Measurements from ENCODE around the gene UNCX. TPM values are rescaled to one million over a fixed set of nuclear protein-coding genes. Genes with fewer than 3 reads are reported as not detected.

UNCX gene
- total and polyA plus RNA-seq, 2 of the 4 experiments (the other 2 are of a cell fraction) = not detected

GRCh38 chr7:1240517-1241257 lies 8.0 kb downstream of the UNCX start:
- no peak overlapping the region for H2AFZ ChIP-seq (replicated peaks; ENCODE audit: low read length, poor library complexity)
- no peak overlapping the region for H3K4me2 ChIP-seq (ENCODE audit: low read depth, low read length)
- H2AK5ac ChIP-seq (ENCODE audit: low read depth, low read length) = no peak overlapping the region
- ATAC-seq (ENCODE audit: low read depth) = no peak
- DNase-seq = no peak
- H3K9me1 ChIP-seq (ENCODE audit: insufficient read depth, low read length) = no peaks in the 10 kb centered on the region
- H4K91ac ChIP-seq (ENCODE audit: insufficient read depth, low read depth, low read length) = no peak overlapping the region
- H2AK9ac ChIP-seq (replicated peaks; ENCODE audit: low read depth, low read length, poor library complexity) = no peak overlapping the region
- TF ChIP-seq USF2 (IDR thresholded peaks at IDR 0.05; ENCODE audit: low read depth, low read length) = no peak
- TF ChIP-seq ELK1 (IDR thresholded peaks at IDR 0.05; ENCODE audit: borderline replicate concordance, low read depth, low read length) = no peak
- TF ChIP-seq SMC3 (IDR thresholded peaks at IDR 0.05; ENCODE audit: low read depth, low read length) = no peak
- no peak for TF ChIP-seq MAFK (IDR thresholded peaks at IDR 0.05; ENCODE audit: low read depth, low read length)
- TF ChIP-seq CTCF (conservative IDR thresholded peaks at IDR 0.05; ENCODE audit: low read depth, low read length) = no peak
- TF ChIP-seq CEBPB (IDR thresholded peaks at IDR 0.05; ENCODE audit: low read depth, low read length) = no peak
- no peak for TF ChIP-seq RCOR1 (IDR thresholded peaks at IDR 0.05; ENCODE audit: insufficient replicate concordance, low read length)
- TF ChIP-seq POLR2A (IDR thresholded peaks at IDR 0.05; ENCODE audit: low read depth, low read length) = no peak
- no peak for TF ChIP-seq RFX5 (IDR thresholded peaks at IDR 0.05; ENCODE audit: low read depth, low read length)
- TF ChIP-seq MXI1 (IDR thresholded peaks at IDR 0.05; ENCODE audit: borderline replicate concordance, low read depth, low read length) = no peak
- TF ChIP-seq BHLHE40 (IDR thresholded peaks at IDR 0.05; ENCODE audit: low read depth, low read length) = no peak
- no peak for TF ChIP-seq MAZ (IDR thresholded peaks at IDR 0.05; ENCODE audit: borderline replicate concordance, low read depth, low read length)
- TF ChIP-seq FOS (IDR thresholded peaks at IDR 0.05; ENCODE audit: low read depth, low read length) = no peak
- TF ChIP-seq NFE2L2 (IDR thresholded peaks at IDR 0.05; ENCODE audit: low read depth, low read length) = no peak
- no peak for TF ChIP-seq CHD1 (IDR thresholded peaks at IDR 0.05; ENCODE audit: low read depth, low read length)
- no peak for TF ChIP-seq RAD21 (IDR thresholded peaks at IDR 0.05; ENCODE audit: low read length)
- no peak overlapping the region for H3K23ac ChIP-seq (ENCODE audit: low read depth, low read length)
- no peak overlapping the region for H4K5ac ChIP-seq (ENCODE audit: low read depth, low read length)
- H3K79me1 ChIP-seq (ENCODE audit: low read depth in 1 of 2, low read length in 2 of 2) = no peaks in the 10 kb centered on the region
- H2BK20ac ChIP-seq (ENCODE audit: low read depth, low read length) = no peak overlapping the region
- ChIA-PET POLR2A (ENCODE audit: unreplicated experiment) (no interaction called here), CTCF (no interaction called here)
- whole genome bisulfite sequencing, 2 experiments (ENCODE audit: extremely low coverage in 2 of 2, insufficient read length in 1 of 2) = 0% methylated on average over 5 of the region's 40 CpGs; no CpG with 5 or more reads in 1 of the 2 experiments
- dilution Hi-C loops (cut with HindIII; ENCODE audit: low sequenced_read_pairs, unreplicated experiment) = no loop called here
- peaks cover 25% of the 10 kb centered on the region for H3K9me3 ChIP-seq (ENCODE audit: control insufficient read depth, insufficient read depth, low read length)
- intact Hi-C loops (cut with micrococcal nuclease) = no loop called here
- no peaks in the 10 kb centered on the region for H3K36me3 ChIP-seq (ENCODE audit: control insufficient read depth, insufficient read depth, low read length)
- H3K4me3 ChIP-seq (ENCODE audit: insufficient read depth, low read depth, low read length) = no peak overlapping the region
- in situ Hi-C loops (cut with MboI; ENCODE audit: low sequenced_read_pairs) = no loop called here
- no peaks in the 10 kb centered on the region for H3K4me1 ChIP-seq (ENCODE audit: control insufficient read depth, insufficient read depth, low read length)
- no TSS peak for BruUV-seq (replicated peaks)
- no peak overlapping the region for H2BK5ac ChIP-seq (ENCODE audit: low read depth, low read length, poor library complexity, severe bottlenecking)
- H3K14ac ChIP-seq (replicated peaks; ENCODE audit: low read depth, low read length) = no peak overlapping the region
- H2BK15ac ChIP-seq (ENCODE audit: low read depth, low read length) = no peak overlapping the region
- peaks cover 92% of the 10 kb centered on the region for H3K27me3 ChIP-seq (ENCODE audit: control insufficient read depth, insufficient read depth, low read length)
- no peak overlapping the region for H3K56ac ChIP-seq (ENCODE audit: extremely low read depth, insufficient read depth, low read length)
- no peak overlapping the region for H2BK120ac ChIP-seq (ENCODE audit: low read depth, low read length)
- no peak overlapping the region for H4K8ac ChIP-seq (ENCODE audit: low read depth in 2 of 2, low read length in 2 of 2)
- H3K18ac ChIP-seq (ENCODE audit: low read depth, low read length) = no peak overlapping the region
- H3K4ac ChIP-seq (ENCODE audit: low read depth, low read length) = no peak overlapping the region
- no peaks in the 10 kb centered on the region for H4K20me1 ChIP-seq (ENCODE audit: insufficient read depth, low read length)
- H3K9ac ChIP-seq (ENCODE audit: low read depth, low read length) = no peak overlapping the region
- no peak overlapping the region for H3K27ac ChIP-seq (ENCODE audit: insufficient read depth, low read length)

Measured in IMR-90 (cell line).